Peyer's patch (tissue), 4 donors: Measurements from ENCODE around the gene AHRR.

Source experiments
- CTCF ChIP-seq, 6 experiments: fragments of 450-650 bp in 4 of 6; fragments of 200-600 bp in 2 of 6; sonication (generic) in 1 of 6; IDR thresholded peaks; one replicate each; pipeline ENCODE4 v1.5.1; 2017 to 2019; ENCODE audit warnings: antibody characterized with exemption in 6 of 6, mild to moderate bottlenecking in 3 of 6, moderate library complexity in 1 of 6
- POLR2A ChIP-seq, 2 donors: fragments of 450-650 bp; IDR thresholded peaks; one replicate each; pipeline ENCODE4 v1.5.1; 2017; ENCODE audit warnings: antibody characterized with exemption in 2 of 2, mild to moderate bottlenecking in 2 of 2, moderate library complexity in 2 of 2

GRCh38 chr5:422323-423232 lies 101.1 kb downstream of the AHRR start:
- TF ChIP-seq POLR2A (IDR thresholded peaks at IDR 0.05) = no peak
- TF ChIP-seq CTCF (IDR thresholded peaks at IDR 0.05) = no peak
